ENCODE results near the gene TLE2. TPM values are rescaled to one million over a fixed set of nuclear protein-coding genes. Genes with fewer than 3 reads are reported as not detected.

TLE2 gene
- total RNA-seq, 2 experiments from 2014 or later: 1.2 to 1.6 TPM

DNA sequence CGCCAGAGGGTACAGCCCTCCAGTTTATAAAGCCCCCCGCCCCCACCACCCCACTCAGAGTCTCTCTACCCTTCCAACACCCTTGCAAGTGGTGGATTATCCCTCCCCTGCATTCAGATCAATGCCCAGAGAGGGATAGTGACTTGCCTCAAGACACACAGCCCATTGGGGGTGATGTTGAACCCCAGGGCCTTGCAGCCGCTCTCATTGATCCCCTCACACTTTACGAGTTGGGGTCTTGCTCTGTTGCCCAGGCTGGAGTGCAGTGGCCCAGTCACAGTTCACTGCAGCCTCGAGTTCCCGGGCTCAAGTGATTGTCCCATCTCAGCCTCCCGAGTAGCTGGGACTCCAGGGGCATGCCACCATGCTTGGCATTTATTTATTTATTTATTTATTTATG is 11.2 kb downstream of the TLE2 start:
- H3K9me3 ChIP-seq (ENCODE audit: low read length): no peaks in the 10 kb centered on the region
- DNase-seq (ENCODE audit: low spot score): no peak
- ChIA-PET POLR2A (no interaction called here), CTCF (ENCODE audit: unreplicated experiment) (no interaction called here)
- intact Hi-C loops (cut with micrococcal nuclease; ENCODE audit: unreplicated experiment): no loop called here
- no peak for TF ChIP-seq CTCF (conservative IDR thresholded peaks at IDR 0.05; ENCODE audit: low read length)
- TF ChIP-seq EZH2phosphoT487 (IDR thresholded peaks at IDR 0.05; ENCODE audit: borderline replicate concordance, low read depth, low read length): no peak
- no peaks in the 10 kb centered on the region for H3K36me3 ChIP-seq (ENCODE audit: insufficient read depth, low read length)
- H3K4me2 ChIP-seq (ENCODE audit: low read length): no peak overlapping the region
- H3K79me2 ChIP-seq (ENCODE audit: insufficient read depth, low read depth, low read length): no peaks in the 10 kb centered on the region
- H3K9me2 ChIP-seq (ENCODE audit: insufficient read depth, low read length): no peaks in the 10 kb centered on the region
- peaks cover 4% of the 10 kb centered on the region for H3K4me1 ChIP-seq (ENCODE audit: insufficient read depth, low read length, poor library complexity, severe bottlenecking)
- H4K20me1 ChIP-seq (ENCODE audit: insufficient read depth, low read length): no peaks in the 10 kb centered on the region
- no peak overlapping the region for H3K27ac ChIP-seq (ENCODE audit: low read depth, low read length, poor library complexity, severe bottlenecking)
- no TSS peak for BruUV-seq (replicated peaks)
- no peak overlapping the region for H3K4me3 ChIP-seq (ENCODE audit: low read depth, low read length, poor library complexity, severe bottlenecking)
- no peak overlapping the region for H2AFZ ChIP-seq (ENCODE audit: low read length)

GRCh38 chr19:3015126-3016057 is 13.7 kb downstream of the TLE2 start:
- no peaks in the 10 kb centered on the region for H3K36me3 ChIP-seq (ENCODE audit: insufficient read depth, low read length)
- no peaks in the 10 kb centered on the region for H3K79me2 ChIP-seq (ENCODE audit: insufficient read depth, low read depth, low read length)
- H3K9me3 ChIP-seq (ENCODE audit: low read length): no peaks in the 10 kb centered on the region
- H4K20me1 ChIP-seq (ENCODE audit: insufficient read depth, low read length): no peaks in the 10 kb centered on the region
- DNase-seq (ENCODE audit: low spot score): no peak
- H2AFZ ChIP-seq (ENCODE audit: low read length): no peak overlapping the region
- H3K4me2 ChIP-seq (ENCODE audit: low read length): no peak overlapping the region
- ChIA-PET POLR2A (no interaction called here), CTCF (ENCODE audit: unreplicated experiment) (no interaction called here)
- H3K9me2 ChIP-seq (ENCODE audit: insufficient read depth, low read length): no peaks in the 10 kb centered on the region
- intact Hi-C loops (cut with micrococcal nuclease; ENCODE audit: unreplicated experiment): no loop called here
- H3K4me3 ChIP-seq (ENCODE audit: low read depth, low read length, poor library complexity, severe bottlenecking): no peak overlapping the region
- TF ChIP-seq CTCF (conservative IDR thresholded peaks at IDR 0.05; ENCODE audit: low read length): no peak
- TF ChIP-seq EZH2phosphoT487 (IDR thresholded peaks at IDR 0.05; ENCODE audit: borderline replicate concordance, low read depth, low read length): no peak
- no peaks in the 10 kb centered on the region for H3K4me1 ChIP-seq (ENCODE audit: insufficient read depth, low read length, poor library complexity, severe bottlenecking)
- H3K27ac ChIP-seq (ENCODE audit: low read depth, low read length, poor library complexity, severe bottlenecking): no peak overlapping the region
- no TSS peak for BruUV-seq (replicated peaks)

DNA sequence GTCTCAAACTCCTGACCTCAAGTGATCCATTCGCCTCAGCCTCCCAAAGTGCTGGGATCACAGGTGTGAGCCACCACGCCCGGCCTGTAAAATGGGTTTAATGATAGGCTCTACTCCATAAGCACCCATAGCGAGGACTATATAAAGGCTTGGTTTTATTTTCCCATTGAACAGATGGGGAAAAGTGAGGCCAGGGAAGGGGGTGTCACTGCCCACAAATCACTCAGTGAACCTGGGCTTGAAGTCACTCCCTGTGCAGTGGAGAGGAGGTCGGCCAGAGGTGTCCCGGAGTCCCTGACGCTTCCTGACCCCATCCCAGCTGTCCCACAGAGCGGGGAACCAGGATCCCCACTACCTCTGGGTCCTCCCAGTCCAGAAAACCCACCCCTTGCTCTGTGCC is 14.9 kb downstream of the TLE2 start:
- no peak for DNase-seq (ENCODE audit: low spot score)
- H3K4me3 ChIP-seq (ENCODE audit: low read depth, low read length, poor library complexity, severe bottlenecking): no peak overlapping the region
- H3K36me3 ChIP-seq (ENCODE audit: insufficient read depth, low read length): no peaks in the 10 kb centered on the region
- CTCF ChIA-PET (ENCODE audit: unreplicated experiment): no interaction called here
- no peaks in the 10 kb centered on the region for H3K9me2 ChIP-seq (ENCODE audit: insufficient read depth, low read length)
- POLR2A ChIA-PET: no interaction called here
- H3K27ac ChIP-seq (ENCODE audit: low read depth, low read length, poor library complexity, severe bottlenecking): no peak overlapping the region
- no peaks in the 10 kb centered on the region for H3K4me1 ChIP-seq (ENCODE audit: insufficient read depth, low read length, poor library complexity, severe bottlenecking)
- no peaks in the 10 kb centered on the region for H3K9me3 ChIP-seq (ENCODE audit: low read length)
- TF ChIP-seq CTCF (conservative IDR thresholded peaks at IDR 0.05; ENCODE audit: low read length) (no peak), EZH2phosphoT487 (IDR thresholded peaks at IDR 0.05; ENCODE audit: borderline replicate concordance, low read depth, low read length) (no peak)
- H2AFZ ChIP-seq (ENCODE audit: low read length): no peak overlapping the region
- intact Hi-C loops (cut with micrococcal nuclease; ENCODE audit: unreplicated experiment): no loop called here
- H3K4me2 ChIP-seq (ENCODE audit: low read length): no peak overlapping the region
- no TSS peak for BruUV-seq (replicated peaks)
- H4K20me1 ChIP-seq (ENCODE audit: insufficient read depth, low read length): no peaks in the 10 kb centered on the region
- no peaks in the 10 kb centered on the region for H3K79me2 ChIP-seq (ENCODE audit: insufficient read depth, low read depth, low read length)
